Cardiac muscle cell (in vitro differentiated cells and primary cell): ENCODE results near the gene IRGQ. TPM values are rescaled to one million over a fixed set of nuclear protein-coding genes. Genes with fewer than 3 reads are reported as not detected.

Experiments used
- DNase-seq, 2 donors: peaks; one replicate each; pipeline versions ENCODE4 v3.0.0 to v3.0.0-alpha.2; 2010 to 2017; ENCODE audit warnings: low read depth in 1 of 2, low spot score in 1 of 2
- H3K27ac ChIP-seq: fragments of 200-600 bp; sonication (generic); 2 replicates; pipeline ENCODE4 v1.5.1; 2016
- H3K27me3 ChIP-seq: fragments of 200-600 bp; sonication (generic); 2 replicates; pipeline ENCODE4 v1.6.0; 2016; ENCODE audit warnings: control low read depth
- H3K36me3 ChIP-seq: fragments of 200-600 bp; sonication (generic); 2 replicates; pipeline ENCODE4 v1.5.1; 2016; ENCODE audit warnings: control low read depth
- H3K4me1 ChIP-seq: fragments of 200-600 bp; sonication (generic); 2 replicates; pipeline ENCODE4 v1.8.1; 2017; ENCODE audit warnings: low read depth, mild to moderate bottlenecking, mixed run types
- H3K4me3 ChIP-seq: fragments of 200-600 bp; sonication (generic); 2 replicates; pipeline ENCODE4 v1.5.1; 2016; ENCODE audit warnings: mild to moderate bottlenecking
- H3K9me3 ChIP-seq: fragments of 200-600 bp; sonication (generic); 2 replicates; pipeline ENCODE4 v1.5.1; 2017; ENCODE audit warnings: low read depth, mild to moderate bottlenecking, control low read depth
- polyA plus RNA-seq: library from polyadenylated mRNA; unstranded; fragments of >200 nt; fragmentation: Nextera tagmentation; extraction: Ambion mirVana; gene quantifications from 2 replicates; pipeline ENCODE4 v1.2.1, GENCODE V29; 2016
- total RNA-seq: library from RNA; depleted of rRNA; stranded (reverse); fragments of >200 nt; gene quantifications from 2 replicates; pipeline ENCODE4 v1.2.3, GENCODE V29; 2016
- TF ChIP-seq, protein P1 (sequence below): IDR thresholded peaks from 2 replicates; pipeline ENCODE4 v1.5.1; 2012; ENCODE audit warnings: low read depth, mild to moderate bottlenecking, low read length

IRGQ gene
- total and polyA plus RNA-seq, 2 experiments from 2014 or later, result 21.1 to 49.6 TPM

GRCh38 chr19:43538922-43539321 is 57.0 kb downstream of the IRGQ start:
- peaks cover 33% of the 10 kb centered on the region for H3K36me3 ChIP-seq
- peaks cover 4% of the 10 kb centered on the region for H3K4me1 ChIP-seq
- no peak overlapping the region for H3K4me3 ChIP-seq
- no peak overlapping the region for H3K27ac ChIP-seq
- no peaks in the 10 kb centered on the region for H3K27me3 ChIP-seq
- no peak for DNase-seq
- H3K9me3 ChIP-seq, result no peaks in the 10 kb centered on the region
- TF ChIP-seq, protein P1, sequence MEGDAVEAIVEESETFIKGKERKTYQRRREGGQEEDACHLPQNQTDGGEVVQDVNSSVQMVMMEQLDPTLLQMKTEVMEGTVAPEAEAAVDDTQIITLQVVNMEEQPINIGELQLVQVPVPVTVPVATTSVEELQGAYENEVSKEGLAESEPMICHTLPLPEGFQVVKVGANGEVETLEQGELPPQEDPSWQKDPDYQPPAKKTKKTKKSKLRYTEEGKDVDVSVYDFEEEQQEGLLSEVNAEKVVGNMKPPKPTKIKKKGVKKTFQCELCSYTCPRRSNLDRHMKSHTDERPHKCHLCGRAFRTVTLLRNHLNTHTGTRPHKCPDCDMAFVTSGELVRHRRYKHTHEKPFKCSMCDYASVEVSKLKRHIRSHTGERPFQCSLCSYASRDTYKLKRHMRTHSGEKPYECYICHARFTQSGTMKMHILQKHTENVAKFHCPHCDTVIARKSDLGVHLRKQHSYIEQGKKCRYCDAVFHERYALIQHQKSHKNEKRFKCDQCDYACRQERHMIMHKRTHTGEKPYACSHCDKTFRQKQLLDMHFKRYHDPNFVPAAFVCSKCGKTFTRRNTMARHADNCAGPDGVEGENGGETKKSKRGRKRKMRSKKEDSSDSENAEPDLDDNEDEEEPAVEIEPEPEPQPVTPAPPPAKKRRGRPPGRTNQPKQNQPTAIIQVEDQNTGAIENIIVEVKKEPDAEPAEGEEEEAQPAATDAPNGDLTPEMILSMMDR, result no peak

- Histone ChIP-seq H3K4me3 (no peak overlapping the region), H3K36me3 (peaks cover 9% of the 10 kb centered on the region), H3K4me1 (peaks cover 4% of the 10 kb centered on the region), H3K27me3 (no peaks in the 10 kb centered on the region), H3K27ac (no peak overlapping the region), H3K9me3 (no peaks in the 10 kb centered on the region)
- peak; percentile 79 for DNase-seq
- TF ChIP-seq, protein P1, result peak; percentile 67
Observed at GRCh38 chr19:43534816-43535761, 60.8 kb downstream of the IRGQ start.

Other genes starting within 250 kb of the IRGQ start
- not detected in 2 replicates for gene CD177, start 242.4 kb downstream of the IRGQ start, total RNA-seq
- not detected in 2 replicates for gene CD177, start 242.4 kb downstream of the IRGQ start, polyA plus RNA-seq
- gene TEX101, start 181.2 kb downstream of the IRGQ start, total RNA-seq, result not detected in 2 replicates
- not detected in 2 replicates for gene TEX101, start 181.2 kb downstream of the IRGQ start, polyA plus RNA-seq
- 0.67 and 3.2 TPM in 2 replicates for gene LYPD3, start 130.5 kb downstream of the IRGQ start, total RNA-seq
- gene LYPD3, start 130.5 kb downstream of the IRGQ start, polyA plus RNA-seq, result 0.73 and 3.5 TPM in 2 replicates
- gene PHLDB3, start 91.4 kb downstream of the IRGQ start, total RNA-seq, result 19.0 and 45.9 TPM in 2 replicates
- 11.2 and 20.0 TPM in 2 replicates for gene PHLDB3, start 91.4 kb downstream of the IRGQ start, polyA plus RNA-seq
- 35.0 and 46.5 TPM in 2 replicates for gene ETHE1, start 68.9 kb downstream of the IRGQ start, total RNA-seq
- 31.6 and 41.7 TPM in 2 replicates for gene ETHE1, start 68.9 kb downstream of the IRGQ start, polyA plus RNA-seq
- gene ZNF575, start 62.9 kb downstream of the IRGQ start, total RNA-seq, result 1.8 TPM in 1 of 2 replicates, not detected in the other
- gene ZNF575, start 62.9 kb downstream of the IRGQ start, polyA plus RNA-seq, result 0.72 and 3.3 TPM in 2 replicates
- 82.5 and 85.3 TPM in 2 replicates for gene XRCC1, start 20.6 kb downstream of the IRGQ start, total RNA-seq
- 52.0 and 52.7 TPM in 2 replicates for gene XRCC1, start 20.6 kb downstream of the IRGQ start, polyA plus RNA-seq
- 9.2 and 12.1 TPM in 2 replicates for gene PINLYP, start 20.3 kb downstream of the IRGQ start, total RNA-seq
- 8.7 and 12.8 TPM in 2 replicates for gene PINLYP, start 20.3 kb downstream of the IRGQ start, polyA plus RNA-seq
- 12.5 and 12.6 TPM in 2 replicates for gene ZNF576, start 461 bp upstream of the IRGQ start, total RNA-seq
- 13.1 and 14.6 TPM in 2 replicates for gene ZNF576, start 461 bp upstream of the IRGQ start, polyA plus RNA-seq
- gene SRRM5, start 16.0 kb upstream of the IRGQ start, total RNA-seq, result 0.18 and 0.30 TPM in 2 replicates
- gene SRRM5, start 16.0 kb upstream of the IRGQ start, polyA plus RNA-seq, result 0.50 TPM in 1 of 2 replicates, not detected in the other
- gene ZNF428, start 23.5 kb upstream of the IRGQ start, total RNA-seq, result 87.2 and 135 TPM in 2 replicates
- 134 and 207 TPM in 2 replicates for gene ZNF428, start 23.5 kb upstream of the IRGQ start, polyA plus RNA-seq
- 40.5 and 59.6 TPM in 2 replicates for gene CADM4, start 43.7 kb upstream of the IRGQ start, total RNA-seq
- gene CADM4, start 43.7 kb upstream of the IRGQ start, polyA plus RNA-seq, result 12.3 and 13.3 TPM in 2 replicates
- gene PLAUR, start 74.0 kb upstream of the IRGQ start, total RNA-seq, result 2.0 and 7.5 TPM in 2 replicates
- gene PLAUR, start 74.0 kb upstream of the IRGQ start, polyA plus RNA-seq, result 3.8 TPM in 2 replicates
- not detected in 2 replicates for gene IRGC, start 119.9 kb upstream of the IRGQ start, total RNA-seq
- not detected in 2 replicates for gene IRGC, start 119.9 kb upstream of the IRGQ start, polyA plus RNA-seq
- 41.2 and 54.1 TPM in 2 replicates for gene SMG9, start 158.8 kb upstream of the IRGQ start, total RNA-seq
- gene SMG9, start 158.8 kb upstream of the IRGQ start, polyA plus RNA-seq, result 59.5 and 72.3 TPM in 2 replicates
- gene KCNN4, start 184.8 kb upstream of the IRGQ start, total RNA-seq, result 0.60 and 1.5 TPM in 2 replicates
- not detected in 2 replicates for gene KCNN4, start 184.8 kb upstream of the IRGQ start, polyA plus RNA-seq
- 0.11 TPM in 1 of 2 replicates, not detected in the other for gene LYPD5, start 206.3 kb upstream of the IRGQ start, total RNA-seq
- gene LYPD5, start 206.3 kb upstream of the IRGQ start, polyA plus RNA-seq, result 0.56 TPM in 1 of 2 replicates, not detected in the other
- 26.8 and 33.7 TPM in 2 replicates for gene ZNF283, start 231.2 kb upstream of the IRGQ start, total RNA-seq
- 9.8 and 22.4 TPM in 2 replicates for gene ZNF283, start 231.2 kb upstream of the IRGQ start, polyA plus RNA-seq